ENCODE results near the gene LEMD3. TPM values are rescaled to one million over a fixed set of nuclear protein-coding genes. Genes with fewer than 3 reads are reported as not detected.

Gene LEMD3
- polyA plus RNA-seq, 1 donor (not counting 4 experiments of a cell fraction or from before 2014, with no cell fraction given), result 21.8 TPM

- H3K9ac ChIP-seq (ENCODE audit: control insufficient read depth, extremely low read depth, insufficient read depth, low read length), result no peak overlapping the region
- no peak overlapping the region for H3K4me2 ChIP-seq (ENCODE audit: control insufficient read depth, extremely low read depth, insufficient read depth, low read depth, low read length)
- H3K27me3 ChIP-seq (ENCODE audit: control insufficient read depth, extremely low read depth, insufficient read depth, low read length), result peaks cover 3% of the 10 kb centered on the region
- DNase-seq (ENCODE audit: low read depth, low spot score), result no peak
- dilution Hi-C loops (cut with MboI; ENCODE audit: extremely low pct_ligation_motif_present, low sequenced_read_pairs), result no loop called here
- no peak overlapping the region for H3K27ac ChIP-seq (ENCODE audit: control insufficient read depth, insufficient read depth, low read length)
- no peaks in the 10 kb centered on the region for H3K9me1 ChIP-seq (ENCODE audit: control insufficient read depth, extremely low read depth, insufficient read depth, low read length)
- H3K9me3 ChIP-seq (ENCODE audit: control insufficient read depth, low read depth, low read length), result no peaks in the 10 kb centered on the region
- no peak for FAIRE-seq
- TF ChIP-seq CTCF (optimal IDR thresholded peaks at IDR 0.05 in 1 of 3, IDR thresholded peaks at IDR 0.05 in 1 of 3, conservative IDR thresholded peaks at IDR 0.05 in 1 of 3; ENCODE audit: extremely low read depth in 1 of 3, insufficient read depth in 2 of 3, low read length in 3 of 3), result no peak
- no peak for TF ChIP-seq EZH2 (IDR thresholded peaks at IDR 0.05; ENCODE audit: low read length)
- H4K20me1 ChIP-seq (ENCODE audit: control insufficient read depth, extremely low read depth, insufficient read depth, low read length), result no peaks in the 10 kb centered on the region
- no peaks in the 10 kb centered on the region for H3K36me3 ChIP-seq (ENCODE audit: control insufficient read depth in 2 of 2, extremely low read depth in 1 of 2, insufficient read depth in 2 of 2, low read length in 2 of 2)
- no peaks in the 10 kb centered on the region for H3K79me2 ChIP-seq (ENCODE audit: control insufficient read depth, insufficient read depth, low read length)
- no peak overlapping the region for H2AFZ ChIP-seq (ENCODE audit: control insufficient read depth, low read length)
- no peak overlapping the region for H3K4me3 ChIP-seq (ENCODE audit: control insufficient read depth in 2 of 3, extremely low read depth in 1 of 3, insufficient read depth in 2 of 3, low read depth in 1 of 3, low read length in 3 of 3)
- H3K4me1 ChIP-seq (ENCODE audit: control insufficient read depth, extremely low read depth, insufficient read depth, low read length), result no peaks in the 10 kb centered on the region
These were observed 127.3 kb downstream of the LEMD3 start for GRCh38 chr12:65296508-65297265.

Other genes starting within 250 kb of the LEMD3 start
- not detected in 3 replicates for gene WIF1, start 48.3 kb upstream of the LEMD3 start, polyA plus RNA-seq
- 11.5 to 12.7 TPM (median 12.3 TPM) in 3 replicates for gene MSRB3, start 109.1 kb downstream of the LEMD3 start, polyA plus RNA-seq